CD4-positive, alpha-beta memory T cell (primary cell): Measurements from ENCODE around the gene TMEM231. TPM values are rescaled to one million over a fixed set of nuclear protein-coding genes. Genes with fewer than 3 reads are reported as not detected.

Experiments
- CTCF ChIA-PET: fragments of 350-600 bp; sonication (Branson Sonifier 250); formaldehyde crosslinking; loops from one replicate; lab custom pipeline; 2021; ENCODE audit warnings: inconsistent platforms; ENCODE audit not compliant: partially characterized antibody; lab: Charles Lee
- POLR2A ChIA-PET: fragments of 350-600 bp; sonication (Branson Sonifier 250); formaldehyde crosslinking; loops from one replicate; lab custom pipeline; 2021; ENCODE audit not compliant: partially characterized antibody; lab: Charles Lee
- DNase-seq, 5 donors: peaks; one replicate each; pipeline versions ENCODE4 v3.0.0 to v3.0.0-alpha.2; 2020 to 2022; ENCODE audit warnings: mixed read lengths in 1 of 5
- H3K27ac ChIP-seq: one replicate; pipeline ENCODE4 v1.7.0; 2013; ENCODE audit warnings: low read depth, low read length
- H3K27me3 ChIP-seq: 2 replicates; pipeline ENCODE4 v1.7.0; 2013; ENCODE audit warnings: mild to moderate bottlenecking, low read length, moderate library complexity; ENCODE audit not compliant: insufficient read depth
- H3K36me3 ChIP-seq: 2 replicates; pipeline ENCODE4 v1.7.0; 2013; ENCODE audit warnings: mild to moderate bottlenecking, low read length, moderate library complexity; ENCODE audit not compliant: insufficient read depth
- H3K4me1 ChIP-seq: 2 replicates; pipeline ENCODE4 v1.7.0; 2013; ENCODE audit warnings: mild to moderate bottlenecking, low read length, moderate library complexity; ENCODE audit not compliant: insufficient read depth
- H3K4me3 ChIP-seq, 2 donors: one replicate each; pipeline ENCODE4 v1.7.0; 2013; ENCODE audit warnings: low read length in 2 of 2, mild to moderate bottlenecking in 1 of 2
- H3K9me3 ChIP-seq, 2 donors: one replicate each; pipeline ENCODE4 v1.7.0; 2013; ENCODE audit warnings: low read length in 2 of 2, control low read depth in 1 of 2; ENCODE audit not compliant: control insufficient read depth in 1 of 2
- H3K27ac Mint-ChIP-seq, 7 donors: one replicate each; pipeline ENCODE4 v1.8.0; 2020 to 2021; ENCODE audit warnings: mixed read lengths in 7 of 7, mild to moderate bottlenecking in 6 of 7, inconsistent platforms in 3 of 7, moderate library complexity in 3 of 7
- H3K27me3 Mint-ChIP-seq, 2 donors: one replicate each; pipeline ENCODE4 v1.8.0; 2020 to 2021; ENCODE audit warnings: mixed read lengths in 2 of 2
- H3K36me3 Mint-ChIP-seq, 2 donors: one replicate each; pipeline ENCODE4 v1.8.0; 2020 to 2021; ENCODE audit warnings: mixed read lengths in 2 of 2, inconsistent platforms in 1 of 2, mild to moderate bottlenecking in 1 of 2
- H3K4me1 Mint-ChIP-seq, 4 donors: one replicate each; pipeline ENCODE4 v1.8.0; 2020 to 2021; ENCODE audit warnings: mixed read lengths in 4 of 4, mild to moderate bottlenecking in 1 of 4
- H3K4me3 Mint-ChIP-seq, 8 donors: one replicate each; pipeline ENCODE4 v1.8.0; 2020 to 2021; ENCODE audit warnings: mixed read lengths in 8 of 8, mild to moderate bottlenecking in 7 of 8, moderate library complexity in 6 of 8, inconsistent platforms in 3 of 8
- H3K9me3 Mint-ChIP-seq, 8 donors: one replicate each; pipeline ENCODE4 v1.8.0; 2020 to 2021; ENCODE audit warnings: mixed read lengths in 8 of 8, mild to moderate bottlenecking in 5 of 8, inconsistent platforms in 3 of 8, moderate library complexity in 1 of 8
- intact Hi-C: fragments of 100-400 bp; cut with micrococcal nuclease; formaldehyde crosslinking; loops from one replicate; pipeline ENCODE4 v1.15.1; 2023
- polyA plus RNA-seq, 2 donors: library from polyadenylated mRNA; unstranded; fragments of 300-500 nt; fragmentation: Illumina TruSeq; gene quantifications; one replicate each; pipeline ENCODE4 v1.2.3, GENCODE V29; 2021
- total RNA-seq, 2 experiments: library from RNA; stranded (reverse); gene quantifications; one replicate each; pipeline ENCODE4 v1.2.3, GENCODE V29; 2021

TMEM231 gene
- total and polyA plus RNA-seq, 4 experiments from 2014 or later = 2.4 to 5.4 (median 2.8) TPM

DNA sequence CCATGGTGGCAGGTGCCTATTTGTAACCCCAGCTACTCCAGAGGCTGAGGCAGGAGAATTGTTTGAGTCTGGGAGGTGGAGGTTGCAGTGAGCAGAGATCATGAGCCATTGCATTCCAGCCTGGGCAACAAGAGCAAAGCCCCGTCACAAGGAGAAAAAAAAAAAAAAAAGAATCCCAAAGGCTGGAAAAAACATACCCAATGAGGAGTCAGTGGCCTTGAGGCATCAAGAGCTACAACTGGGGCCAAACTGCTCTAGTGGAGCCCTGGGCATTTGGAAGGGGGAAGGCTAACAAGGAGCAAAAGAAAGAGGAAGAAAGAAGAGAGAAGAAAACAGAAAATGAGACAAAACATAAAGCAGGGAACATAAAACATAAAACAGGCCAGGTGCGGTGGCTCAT is 67.7 kb downstream of the TMEM231 start:
- POLR2A ChIA-PET = no interaction called here
- H3K4me3 ChIP-seq = no peak overlapping the region
- no peak overlapping the region for H3K27ac Mint-ChIP-seq
- intact Hi-C loops = no loop called here
- no peak overlapping the region for H3K27ac ChIP-seq
- H3K4me1 Mint-ChIP-seq = no peaks in the 10 kb centered on the region
- no peaks in the 10 kb centered on the region for H3K4me1 ChIP-seq
- no peak for DNase-seq
- H3K9me3 Mint-ChIP-seq = no peaks in the 10 kb centered on the region
- no peaks in the 10 kb centered on the region for H3K36me3 ChIP-seq
- peaks cover 15 to 16% of the 10 kb centered on the region in 2 donors for H3K27me3 Mint-ChIP-seq
- peaks cover 2% of the 10 kb centered on the region for H3K27me3 ChIP-seq
- H3K9me3 ChIP-seq = no peaks in the 10 kb centered on the region
- H3K4me3 Mint-ChIP-seq = no peak overlapping the region
- CTCF ChIA-PET = no interaction called here
- H3K36me3 Mint-ChIP-seq = no peaks in the 10 kb centered on the region

Other genes starting within 250 kb of the TMEM231 start
- gene CFDP1, start 122.7 kb downstream of the TMEM231 start, total RNA-seq = 10 to 100 TPM; 41.8 to 42.4 TPM
- 10 to 100 TPM; 37.1 to 42.0 TPM for gene CFDP1, start 122.7 kb downstream of the TMEM231 start, polyA plus RNA-seq
- gene TMEM170A, start 91.6 kb downstream of the TMEM231 start, total RNA-seq = 10 to 100 TPM; 50.7 to 54.3 TPM
- gene TMEM170A, start 91.6 kb downstream of the TMEM231 start, polyA plus RNA-seq = 10 to 100 TPM; 40.6 to 44.1 TPM
- gene CHST6, start 60.8 kb downstream of the TMEM231 start, total RNA-seq = under 1 TPM in 1 of 2 experiments, not detected in 1; 0.06 TPM
- not detected for gene CHST6, start 60.8 kb downstream of the TMEM231 start, polyA plus RNA-seq
- gene CHST5, start 20.1 kb downstream of the TMEM231 start, total RNA-seq = not detected
- not detected for gene CHST5, start 20.1 kb downstream of the TMEM231 start, polyA plus RNA-seq
- 100 to 1,000 TPM in 1 of 2 experiments, 10 to 100 TPM in 1; 91.9 to 100 TPM for gene GABARAPL2, start 10.1 kb upstream of the TMEM231 start, total RNA-seq
- 100 to 1,000 TPM; 277 to 285 TPM for gene GABARAPL2, start 10.1 kb upstream of the TMEM231 start, polyA plus RNA-seq
- gene ADAT1, start 67.0 kb upstream of the TMEM231 start, total RNA-seq = 10 to 100 TPM; 88.3 to 93.9 TPM
- gene ADAT1, start 67.0 kb upstream of the TMEM231 start, polyA plus RNA-seq = 10 to 100 TPM; 44.4 to 54.9 TPM
- 100 to 1,000 TPM; 120 to 124 TPM for gene KARS1, start 91.4 kb upstream of the TMEM231 start, total RNA-seq
- 100 to 1,000 TPM; 259 to 306 TPM for gene KARS1, start 91.4 kb upstream of the TMEM231 start, polyA plus RNA-seq
- gene TERF2IP, start 91.5 kb upstream of the TMEM231 start, total RNA-seq = 100 to 1,000 TPM in 1 of 2 experiments, 10 to 100 TPM in 1; 98.4 to 108 TPM
- 100 to 1,000 TPM; 152 to 185 TPM for gene TERF2IP, start 91.5 kb upstream of the TMEM231 start, polyA plus RNA-seq
- not detected for gene CPHXL2, start 120.8 kb upstream of the TMEM231 start, total RNA-seq
- gene CPHXL2, start 120.8 kb upstream of the TMEM231 start, polyA plus RNA-seq = not detected
- gene DUXB, start 145.2 kb upstream of the TMEM231 start, total RNA-seq = not detected
- gene DUXB, start 145.2 kb upstream of the TMEM231 start, polyA plus RNA-seq = not detected
- not detected for gene CPHXL, start 170.2 kb upstream of the TMEM231 start, total RNA-seq
- gene CPHXL, start 170.2 kb upstream of the TMEM231 start, polyA plus RNA-seq = not detected